SK-N-SH treated with all-trans-retinoic acid at 6 μM for 48 hours (cell line): Measurements from ENCODE around the gene KLHL5.

Experiments
- ATAC-seq: fragments of 200-7000 bp; cut with Tn5 transposase; 3 replicates; pipeline ENCODE4 v1.9.1; 2020; ENCODE audit warnings: mild to moderate bottlenecking, moderate library complexity
- ARNTL ChIP-seq: fragments of 450-650 bp; formaldehyde crosslinking; IDR thresholded peaks from 2 replicates; pipeline ENCODE4 v1.5.0; 2020; ENCODE audit warnings: low read depth, mild to moderate bottlenecking, moderate library complexity, borderline replicate concordance
- BACH2 ChIP-seq: fragments of 250-450 bp; sonication (Bioruptor Pico); IDR thresholded peaks from 2 replicates; pipeline ENCODE4 v1.9.0; 2021; ENCODE audit warnings: mild to moderate bottlenecking, borderline replicate concordance
- CSDC2 ChIP-seq: fragments of 250-450 bp; sonication (Bioruptor Pico); IDR thresholded peaks from 2 replicates; pipeline ENCODE4 v1.5.0; 2020; ENCODE audit warnings: mild to moderate bottlenecking, moderate library complexity
- CSRNP3 ChIP-seq: fragments of 250-450 bp; sonication (Bioruptor Pico); IDR thresholded peaks from 2 replicates; pipeline ENCODE4 v1.5.1; 2021; ENCODE audit warnings: mild to moderate bottlenecking, moderate library complexity
- ESRRG ChIP-seq: fragments of 250-450 bp; sonication (Bioruptor Pico); IDR thresholded peaks from 2 replicates; pipeline ENCODE4 v1.6.1; 2021; ENCODE audit warnings: mild to moderate bottlenecking
- ISL1 ChIP-seq: fragments of 250-450 bp; sonication (Bioruptor Pico); IDR thresholded peaks from 2 replicates; pipeline ENCODE4 v2.1.2; 2022; ENCODE audit warnings: mild to moderate bottlenecking, moderate library complexity
- OSR1 ChIP-seq: fragments of 250-450 bp; sonication (Bioruptor Pico); IDR thresholded peaks from 2 replicates; pipeline ENCODE4 v1.8.0; 2022; ENCODE audit warnings: moderate library complexity, mild to moderate bottlenecking, inconsistent platforms
- PATZ1 ChIP-seq: fragments of 250-450 bp; sonication (Bioruptor Pico); IDR thresholded peaks from 2 replicates; pipeline ENCODE4 v1.8.0; 2020; ENCODE audit warnings: mild to moderate bottlenecking, moderate library complexity, borderline replicate concordance
- POU6F1 ChIP-seq: fragments of 250-450 bp; sonication (Bioruptor Pico); IDR thresholded peaks from 2 replicates; pipeline ENCODE4 v1.8.0; 2021; ENCODE audit warnings: low read depth, mild to moderate bottlenecking, moderate library complexity, borderline replicate concordance
- RARB ChIP-seq: fragments of 250-450 bp; sonication (Bioruptor Pico); IDR thresholded peaks from 2 replicates; pipeline ENCODE4 v1.8.0; 2021; ENCODE audit warnings: mild to moderate bottlenecking, moderate library complexity
- SNAI2 ChIP-seq: fragments of 250-450 bp; sonication (Bioruptor Pico); IDR thresholded peaks from 2 replicates; pipeline ENCODE4 v1.5.0; 2020; ENCODE audit warnings: mild to moderate bottlenecking, moderate library complexity
- TCF4 ChIP-seq: fragments of 250-450 bp; sonication (Bioruptor Pico); IDR thresholded peaks from 2 replicates; pipeline ENCODE4 v1.8.0; 2021; ENCODE audit warnings: mild to moderate bottlenecking, moderate library complexity, borderline replicate concordance
- TOX ChIP-seq: fragments of 250-450 bp; sonication (Bioruptor Pico); IDR thresholded peaks from 2 replicates; pipeline ENCODE4 v1.8.0; 2021; ENCODE audit warnings: mild to moderate bottlenecking, moderate library complexity, borderline replicate concordance
- TSHZ2 ChIP-seq: fragments of 250-450 bp; sonication (Bioruptor Pico); IDR thresholded peaks from 2 replicates; pipeline ENCODE4 v1.5.0; 2020; ENCODE audit warnings: mild to moderate bottlenecking, moderate library complexity
- ZC3H10 ChIP-seq: fragments of 250-450 bp; sonication (Bioruptor Pico); IDR thresholded peaks from 2 replicates; pipeline ENCODE4 v1.5.1; 2021; ENCODE audit warnings: mild to moderate bottlenecking, moderate library complexity
- ZFP30 ChIP-seq: fragments of 450-650 bp; formaldehyde crosslinking; IDR thresholded peaks from 2 replicates; pipeline ENCODE4 v1.5.0; 2022; ENCODE audit warnings: mild to moderate bottlenecking, moderate library complexity
- ZNF565 ChIP-seq: fragments of 450-650 bp; formaldehyde crosslinking; conservative IDR thresholded peaks from 2 replicates; pipeline ENCODE4 v1.5.0; 2020; ENCODE audit warnings: low read depth, mild to moderate bottlenecking, moderate library complexity
- ZNF8 ChIP-seq: fragments of 450-650 bp; formaldehyde crosslinking; IDR thresholded peaks from 2 replicates; pipeline ENCODE4 v1.5.0; 2020; ENCODE audit warnings: mild to moderate bottlenecking, moderate library complexity

Gene KLHL5

GRCh38 chr4:39032218-39033085 is 29.6 kb upstream of the KLHL5 start, which contains the start of gene TMEM156 (continued):
- TF ChIP-seq TSHZ2 (CRISPR knock-in tag): no peak
- TF ChIP-seq CSRNP3 (CRISPR knock-in tag): no peak
- no peak for TF ChIP-seq TCF4 (CRISPR knock-in tag)

- TF ChIP-seq CSRNP3 (CRISPR knock-in tag) (no peak), POU6F1 (CRISPR knock-in tag) (no peak), SNAI2 (CRISPR knock-in tag) (no peak)
- ATAC-seq: no peak
Observed at GRCh38 chr4:39036172-39036571, 25.9 kb upstream of the KLHL5 start.

GRCh38 chr4:39037491-39037825 is 24.6 kb upstream of the KLHL5 start:
- TF ChIP-seq POU6F1 (CRISPR knock-in tag): no peak
- TF ChIP-seq ZNF8 (CRISPR knock-in tag): no peak
- TF ChIP-seq ARNTL (CRISPR knock-in tag): no peak
- no peak for TF ChIP-seq ZC3H10
- no peak for TF ChIP-seq OSR1
- no peak for TF ChIP-seq BACH2 (CRISPR knock-in tag)
- no peak for TF ChIP-seq TOX
- TF ChIP-seq TSHZ2 (CRISPR knock-in tag): no peak
- no peak for TF ChIP-seq ZFP30 (CRISPR knock-in tag)
- TF ChIP-seq SNAI2 (CRISPR knock-in tag): no peak
- no peak for TF ChIP-seq ESRRG (CRISPR knock-in tag)
- no peak for TF ChIP-seq ISL1 (CRISPR knock-in tag)
- TF ChIP-seq RARB (CRISPR knock-in tag): no peak
- TF ChIP-seq CSRNP3 (CRISPR knock-in tag): no peak
- TF ChIP-seq ZNF565 (CRISPR knock-in tag): no peak
- TF ChIP-seq TCF4 (CRISPR knock-in tag): no peak
- TF ChIP-seq PATZ1: no peak
- no peak for TF ChIP-seq CSDC2 (CRISPR knock-in tag)
- ATAC-seq: peak; percentile 77
